Superior temporal gyrus (tissue), 1 donor: Measurements from ENCODE around the gene NCAPD2.
A peak's percentile ranks its signal among the peaks of the same experiment; 100 is the strongest.

ENCODE experiments used
- DNase-seq: peaks from one replicate; pipeline ENCODE4 v3.0.0-alpha.2; 2016; ENCODE audit errors: extremely low spot score

NCAPD2 gene

GRCh38 chr12:6533923-6534694 is 40.2 kb downstream of the NCAPD2 start, which contains the start of gene GAPDH:
Gene GAPDH (plus strand): TSS chr12:6534517. CDS start chr12:6534833, 316 bp downstream.
- DNase-seq, result peak; percentile 98

- DNase-seq, result no peak
Observed at GRCh38 chr12:6534695-6534944, 40.7 kb downstream of the NCAPD2 start.

- peak; percentile 52 for DNase-seq
Observed at GRCh38 chr12:6534945-6535696, 41.2 kb downstream of the NCAPD2 start.

- no peak for DNase-seq
Observed at GRCh38 chr12:6535697-6535946, 41.7 kb downstream of the NCAPD2 start.

- no peak for DNase-seq
Observed at GRCh38 chr12:6535960-6536847, 42.3 kb downstream of the NCAPD2 start.

- no peak for DNase-seq
Observed at GRCh38 chr12:6536894-6537579, 43.1 kb downstream of the NCAPD2 start.

GRCh38 chr12:6537580-6538419 is 43.9 kb downstream of the NCAPD2 start:
- peak; percentile 90 for DNase-seq

- no peak for DNase-seq
Observed at GRCh38 chr12:6538420-6539313, 44.8 kb downstream of the NCAPD2 start.

GRCh38 chr12:6539314-6539682 is 45.4 kb downstream of the NCAPD2 start:
- no peak for DNase-seq

- DNase-seq, result no peak
Observed at GRCh38 chr12:6539707-6540134, 45.8 kb downstream of the NCAPD2 start.

- DNase-seq, result no peak
Observed at GRCh38 chr12:6540181-6540877, 46.4 kb downstream of the NCAPD2 start.

- DNase-seq, result no peak
Observed at GRCh38 chr12:6541371-6542165, 47.7 kb downstream of the NCAPD2 start.

- DNase-seq, result no peak
Observed at GRCh38 chr12:6542209-6543009, 48.5 kb downstream of the NCAPD2 start.

GRCh38 chr12:6546016-6546415 is 52.1 kb downstream of the NCAPD2 start:
- DNase-seq, result no peak

- DNase-seq, result no peak
Observed at GRCh38 chr12:6547566-6547965, 53.7 kb downstream of the NCAPD2 start.

GRCh38 chr12:6547987-6548386 is 54.1 kb downstream of the NCAPD2 start:
- no peak for DNase-seq

- no peak for DNase-seq
Observed at GRCh38 chr12:6548556-6548955, 54.7 kb downstream of the NCAPD2 start.
